Mesenteric fat pad (tissue), 1 donor: ENCODE data around the gene P2RX3. TPM values are rescaled to one million over a fixed set of nuclear protein-coding genes. Genes with fewer than 3 reads are reported as not detected.
"Not testable (repeated sequence)": the region's sequence is repeated elsewhere in the genome, so short reads cannot be mapped to it uniquely, and the experiment has no call there.

Experiments
- DNase-seq: peaks from one replicate; pipeline ENCODE4 v3.0.0-alpha.2; 2020; ENCODE audit warnings: low spot score
- long read RNA-seq: library from polyadenylated mRNA; unstranded; transcript quantifications from one replicate; pipeline ENCODE4 v2.0.0, GENCODE V29; 2020
- total RNA-seq: library from RNA; stranded (reverse); fragmentation: NEBNext Ultra II Directional; extraction: Animal tissue kit (Norgen Biotek cat#: 25700); gene quantifications from one replicate; pipeline ENCODE4 v1.2.1, GENCODE V29; 2021
- donor health status: DM: yes; HTN: yes; CAD: no.

Gene P2RX3
- not detected for total RNA-seq
- long read RNA-seq, result 0 reads

- no peak for DNase-seq
These were observed at the start of gene P2RX3 for GRCh38 chr11:57338142-57338541. Gene P2RX3 (plus strand): TSS chr11:57338352. CDS start chr11:57338551, 199 bp downstream.

GRCh38 chr11:57288771-57289579, 49.2 kb upstream of the P2RX3 start:
- DNase-seq, result no peak

GRCh38 chr11:57290288-57290687, 47.9 kb upstream of the P2RX3 start:
- DNase-seq, result no peak

- DNase-seq, result no peak
These were observed 43.7 kb upstream of the P2RX3 start for GRCh38 chr11:57294225-57295131.

GRCh38 chr11:57296205-57296604, 41.9 kb upstream of the P2RX3 start:
- not testable (repeated sequence) for DNase-seq

GRCh38 chr11:57297221-57297620, 40.9 kb upstream of the P2RX3 start:
- DNase-seq, result no peak

DNA sequence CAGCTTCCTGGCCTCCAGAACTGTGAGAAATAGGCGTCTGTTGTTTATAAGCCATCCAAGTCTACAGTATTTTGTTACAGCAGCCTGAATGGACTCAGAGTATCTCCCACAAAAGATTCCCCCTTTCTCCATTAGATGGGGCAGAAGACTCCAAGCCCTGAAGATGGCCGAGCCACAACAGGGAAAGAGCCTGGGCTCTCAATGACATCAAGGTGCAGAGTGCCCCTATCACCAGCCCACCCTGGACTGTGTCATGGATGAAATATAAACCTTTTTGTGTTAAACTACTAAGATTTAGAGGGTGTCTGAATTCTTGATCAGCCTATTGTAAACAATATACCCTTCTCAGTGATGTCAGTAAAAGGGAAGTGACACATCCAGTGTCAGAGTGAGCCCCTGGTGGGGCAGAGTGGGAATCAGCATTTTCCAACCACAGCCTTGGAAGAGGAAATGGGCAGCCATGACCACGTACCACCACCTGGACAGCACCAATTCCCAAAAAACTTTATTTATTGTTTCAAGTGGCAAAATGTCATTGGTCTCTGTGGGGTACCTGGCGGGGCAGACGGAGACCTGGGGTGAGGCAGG, 38.9 kb upstream of the P2RX3 start:
- no peak for DNase-seq

DNA sequence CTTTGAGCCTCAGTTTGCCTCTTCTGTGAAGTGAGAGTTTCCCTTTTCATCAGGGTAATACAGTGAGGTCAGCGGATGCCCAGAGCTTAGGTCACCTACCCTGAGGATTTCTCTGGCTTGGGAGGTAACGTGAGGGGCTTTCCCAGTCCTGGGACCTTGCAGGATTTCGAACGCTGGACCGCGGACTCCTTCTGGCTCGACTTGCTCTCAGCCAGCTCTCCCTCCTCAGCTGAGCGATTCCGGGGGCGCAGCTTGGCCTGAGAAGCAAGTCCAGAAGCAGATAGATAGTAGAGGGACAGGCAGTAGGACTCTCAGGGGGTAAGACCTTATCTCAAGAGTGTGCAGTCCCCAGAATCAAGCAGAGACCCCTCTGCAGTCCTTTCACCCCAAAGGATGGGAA, 37.4 kb upstream of the P2RX3 start:
- DNase-seq, result no peak

DNA sequence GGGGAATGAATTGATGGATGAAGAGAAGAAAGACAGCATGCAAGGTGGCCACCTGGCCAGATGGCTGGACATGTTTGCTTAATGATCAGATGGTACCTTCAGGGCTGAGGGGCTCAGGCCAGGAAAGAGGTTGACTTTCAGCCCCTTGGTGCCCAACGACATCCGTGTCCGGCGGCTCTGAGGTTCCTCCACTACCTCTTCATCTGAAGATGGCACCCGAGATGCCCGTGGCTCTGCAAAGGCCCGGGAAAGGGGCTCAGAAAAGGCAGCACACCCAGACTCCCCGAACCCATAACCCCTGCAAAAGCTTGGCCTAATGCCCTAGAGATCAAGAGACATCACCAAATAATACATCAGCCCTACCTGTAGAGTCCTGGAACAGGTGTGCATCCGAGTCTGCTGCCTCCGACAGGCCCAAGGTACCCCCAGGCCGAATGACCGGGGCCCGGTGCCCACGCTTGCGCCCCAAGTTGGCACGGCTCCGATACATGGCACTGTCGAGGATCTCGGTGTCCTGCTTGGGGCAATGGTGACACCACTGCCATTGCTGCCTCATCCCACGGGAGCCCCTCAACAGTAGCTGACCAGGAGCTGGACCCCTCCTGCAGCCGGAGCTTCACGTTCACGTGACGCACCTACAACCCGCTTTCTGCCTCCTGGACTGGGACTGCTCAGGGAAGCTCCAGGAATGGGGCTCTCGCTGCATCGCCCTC, 36.3 kb upstream of the P2RX3 start:
- DNase-seq, result no peak

DNA sequence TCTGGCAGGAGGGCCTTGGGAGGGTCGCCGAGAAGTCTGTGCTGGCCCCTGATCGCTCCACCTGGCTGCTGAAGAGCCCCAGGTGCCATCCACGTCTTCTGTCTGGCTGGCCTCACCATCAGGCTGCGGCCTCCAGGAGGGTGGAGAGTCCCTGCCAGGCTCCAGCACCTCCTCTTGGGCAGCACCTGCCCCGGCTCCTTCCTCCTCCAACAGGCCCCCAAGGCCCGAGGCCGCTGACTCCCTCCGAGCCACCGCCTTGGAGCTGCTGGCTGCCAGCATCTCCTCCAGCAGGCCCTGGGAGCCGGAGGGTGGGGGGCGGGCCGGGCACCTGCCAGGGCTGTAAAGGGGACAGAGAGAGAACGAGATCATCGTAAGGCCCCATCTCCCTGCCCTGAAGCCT, 35.7 kb upstream of the P2RX3 start:
- DNase-seq, result no peak

DNA sequence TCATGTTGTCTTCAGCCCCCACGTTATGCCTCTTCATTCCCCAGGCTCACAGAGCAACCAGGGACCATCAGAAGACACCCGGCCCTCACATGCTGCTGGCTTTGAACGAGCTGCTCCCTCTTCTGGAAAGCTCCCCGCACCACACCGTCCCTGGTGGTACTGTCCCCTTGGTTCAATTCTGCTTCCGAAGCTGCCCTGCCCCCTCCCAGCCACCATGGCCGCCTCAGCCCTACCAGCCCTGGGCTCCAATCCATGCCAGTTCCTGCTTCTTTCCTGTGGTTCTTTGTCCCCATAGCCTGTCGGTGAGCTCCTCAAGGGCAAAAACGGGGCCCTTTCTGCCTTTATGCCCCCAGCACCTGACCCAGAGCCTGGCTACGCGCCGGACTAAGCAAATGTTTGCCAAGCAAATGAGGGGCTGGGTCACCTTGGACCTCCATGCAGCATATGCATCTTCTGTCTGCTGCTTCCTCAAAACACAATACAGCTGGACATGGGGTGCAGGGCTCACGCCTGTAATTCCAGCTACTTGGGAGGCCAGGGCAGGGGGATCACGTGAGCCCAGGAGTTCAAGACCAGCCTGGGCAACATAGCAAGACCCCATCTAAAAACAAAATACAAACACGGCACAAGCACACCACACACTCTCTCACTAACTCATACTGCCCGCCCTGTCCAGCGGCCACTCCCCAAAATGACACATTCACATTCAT, 34.7 kb upstream of the P2RX3 start:
- no peak for DNase-seq

GRCh38 chr11:57303990-57304579, 34.1 kb upstream of the P2RX3 start:
- no peak for DNase-seq

DNA sequence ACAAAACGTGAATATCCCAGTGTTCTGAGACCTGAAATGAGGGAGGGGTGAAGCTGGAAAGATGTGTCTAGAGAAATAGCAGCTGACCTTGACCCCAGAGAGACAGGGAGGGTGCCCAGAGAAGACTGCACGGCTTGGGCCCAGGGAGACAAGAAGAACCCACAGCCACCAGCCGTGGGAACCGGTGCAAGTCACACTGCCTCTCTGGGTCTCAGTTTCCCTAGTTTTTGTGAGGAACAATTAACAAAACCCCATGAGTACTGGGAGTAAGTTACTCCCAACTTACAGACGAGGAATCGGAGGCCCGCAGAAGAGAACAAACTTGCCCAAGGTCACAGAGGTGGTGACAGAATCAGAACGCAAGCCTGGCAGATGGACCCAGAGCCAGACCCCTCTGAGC, 32.6 kb upstream of the P2RX3 start:
- no peak for DNase-seq

- DNase-seq, result no peak
These were observed 31.8 kb upstream of the P2RX3 start for GRCh38 chr11:57306161-57306876.

DNA sequence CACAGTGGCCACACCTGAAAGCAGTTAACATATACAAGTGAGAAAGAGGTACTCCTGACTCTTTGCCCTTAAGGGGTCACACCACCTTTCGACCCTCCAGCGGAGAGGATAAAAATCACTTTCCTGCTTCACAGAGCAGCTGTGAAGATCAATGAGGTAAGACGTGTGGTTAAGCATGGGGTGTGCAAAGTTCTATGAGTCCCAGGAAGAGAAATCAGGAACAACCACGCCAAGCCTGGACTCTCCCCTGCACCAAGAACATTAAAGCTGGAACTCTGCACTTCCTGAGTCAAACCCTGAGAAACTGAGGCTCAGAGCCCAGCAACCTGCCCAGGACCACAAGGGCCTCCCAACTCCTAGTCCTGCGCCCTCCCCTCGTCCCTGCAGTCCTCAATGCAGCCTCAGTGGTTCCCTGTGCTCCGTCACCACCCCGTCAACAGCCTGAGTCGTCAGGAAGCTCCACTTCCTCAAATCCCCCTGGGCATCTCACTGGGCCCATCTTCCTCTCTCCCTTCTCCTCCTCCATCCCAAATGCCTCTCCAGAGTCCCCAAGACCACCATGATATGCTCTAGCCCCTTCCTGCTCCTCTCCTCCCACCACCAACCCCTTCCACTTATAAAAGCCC, 31.1 kb upstream of the P2RX3 start:
- no peak for DNase-seq

GRCh38 chr11:57307666-57308270, 30.4 kb upstream of the P2RX3 start:
- DNase-seq, result no peak

DNA sequence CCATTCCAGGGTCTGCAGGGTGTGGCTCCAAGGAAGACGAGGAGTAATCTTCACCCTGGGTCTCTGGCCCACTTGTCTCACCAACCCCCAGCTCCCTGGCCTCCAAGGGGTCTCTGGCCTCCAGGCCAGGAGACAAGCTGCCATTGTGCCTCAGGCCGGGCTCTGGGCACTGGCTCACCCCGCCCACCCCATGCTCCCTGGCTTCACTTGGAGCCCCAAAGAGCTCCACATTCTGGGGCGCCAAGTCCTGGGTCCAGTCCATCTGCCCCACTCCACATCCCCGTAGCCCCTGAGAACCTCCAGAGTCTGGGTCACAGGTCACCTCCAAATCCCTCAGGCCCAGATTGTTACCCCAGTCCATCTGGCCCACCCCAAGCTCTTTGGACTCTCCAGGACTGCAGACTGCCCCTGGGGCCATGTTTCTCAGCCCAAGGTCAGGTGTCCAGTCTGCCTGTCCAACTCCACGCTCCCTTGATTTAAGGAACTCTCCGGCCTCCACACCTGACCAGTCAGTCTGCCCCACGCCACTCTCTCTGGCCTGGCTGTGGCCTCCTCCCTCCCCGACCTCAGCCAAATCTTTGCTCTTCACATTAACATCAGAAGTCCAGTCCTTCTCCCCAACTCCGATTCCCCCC, 29.6 kb upstream of the P2RX3 start:
- no peak for DNase-seq
